Measurements from ENCODE around the gene DDR2. TPM values are rescaled to one million over a fixed set of nuclear protein-coding genes. Genes with fewer than 3 reads are reported as not detected.
A peak's percentile ranks its signal among the peaks of the same experiment; 100 is the strongest.
"Not testable (repeated sequence)": the region's sequence is repeated elsewhere in the genome, so short reads cannot be mapped to it uniquely, and the experiment has no call there.

The DDR2 gene
- 10 to 100 TPM; 47.1 to 47.6 TPM for total RNA-seq
- polyA plus RNA-seq (ENCODE audit: insufficient read length in 6 of 6), result 10 to 100 TPM; 28.5 to 47.9 (median 42.2) TPM
- long read RNA-seq, donor 1, full-length matches to known transcripts, result 3 of 23 reads
- long read RNA-seq, donor 1, partial matches to known transcripts, result 20 of 23 reads
- long read RNA-seq, donor 1, other reads (novel, unspliced or antisense), result 0 of 23 reads
- long read RNA-seq, donor 2, partial matches to known transcripts, result 17 of 18 reads
- long read RNA-seq, donor 2, other reads (novel, unspliced or antisense), result 0 of 18 reads
- long read RNA-seq, donor 3, partial matches to known transcripts, result 0 of 4 reads
- long read RNA-seq, donor 3, other reads (novel, unspliced or antisense), result 0 of 4 reads
- long read RNA-seq, donor 4, partial matches to known transcripts, result 4 of 5 reads
- long read RNA-seq, donor 4, other reads (novel, unspliced or antisense), result 1 of 5 reads
- long read RNA-seq, donor 5, partial matches to known transcripts, result 12 of 12 reads
- long read RNA-seq, donor 5, other reads (novel, unspliced or antisense), result 0 of 12 reads
- long read RNA-seq, donor 6, partial matches to known transcripts, result 0 of 4 reads
- long read RNA-seq, donor 6, other reads (novel, unspliced or antisense), result 0 of 4 reads
- long read RNA-seq, donor 7, result 0 reads
- long read RNA-seq, donor 8, result 0 reads
- long read RNA-seq, donor 9, result 0 reads
- long read RNA-seq, donor 10, partial matches to known transcripts, result 0 of 3 reads
- long read RNA-seq, donor 10, other reads (novel, unspliced or antisense), result 2 of 3 reads
- long read RNA-seq, donor 11, partial matches to known transcripts, result 0 of 1 reads
- long read RNA-seq, donor 11, other reads (novel, unspliced or antisense), result 0 of 1 reads
- long read RNA-seq, donor 12, result 0 reads

DNA sequence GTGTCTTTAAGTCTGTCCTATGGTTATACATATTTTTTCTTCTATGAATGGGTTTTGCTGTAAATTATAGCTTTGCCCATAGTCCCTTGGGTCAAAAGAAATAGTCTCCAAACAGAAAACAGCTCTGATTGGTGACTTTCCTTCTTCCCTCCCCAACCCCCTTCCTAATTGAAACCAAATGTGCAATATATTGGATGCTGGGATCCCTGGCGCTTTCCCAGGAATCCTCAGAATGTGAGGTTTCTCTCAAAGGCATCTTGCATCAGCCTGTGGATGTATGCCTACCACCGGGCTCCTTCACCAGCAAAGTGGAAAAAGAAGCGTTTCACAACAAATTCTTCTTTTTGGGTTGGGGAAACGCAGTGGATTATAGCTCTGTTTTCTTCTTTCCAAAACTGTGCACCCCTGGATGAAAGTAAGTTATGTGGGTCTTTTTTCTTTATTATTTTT lies at the start of gene DDR2:
DDR2 (plus strand) TSS at position 248 of the 450 bp plus-strand sequence. CDS start 86,600 bp downstream, outside the sequence.
- TF ChIP-seq, protein P1, sequence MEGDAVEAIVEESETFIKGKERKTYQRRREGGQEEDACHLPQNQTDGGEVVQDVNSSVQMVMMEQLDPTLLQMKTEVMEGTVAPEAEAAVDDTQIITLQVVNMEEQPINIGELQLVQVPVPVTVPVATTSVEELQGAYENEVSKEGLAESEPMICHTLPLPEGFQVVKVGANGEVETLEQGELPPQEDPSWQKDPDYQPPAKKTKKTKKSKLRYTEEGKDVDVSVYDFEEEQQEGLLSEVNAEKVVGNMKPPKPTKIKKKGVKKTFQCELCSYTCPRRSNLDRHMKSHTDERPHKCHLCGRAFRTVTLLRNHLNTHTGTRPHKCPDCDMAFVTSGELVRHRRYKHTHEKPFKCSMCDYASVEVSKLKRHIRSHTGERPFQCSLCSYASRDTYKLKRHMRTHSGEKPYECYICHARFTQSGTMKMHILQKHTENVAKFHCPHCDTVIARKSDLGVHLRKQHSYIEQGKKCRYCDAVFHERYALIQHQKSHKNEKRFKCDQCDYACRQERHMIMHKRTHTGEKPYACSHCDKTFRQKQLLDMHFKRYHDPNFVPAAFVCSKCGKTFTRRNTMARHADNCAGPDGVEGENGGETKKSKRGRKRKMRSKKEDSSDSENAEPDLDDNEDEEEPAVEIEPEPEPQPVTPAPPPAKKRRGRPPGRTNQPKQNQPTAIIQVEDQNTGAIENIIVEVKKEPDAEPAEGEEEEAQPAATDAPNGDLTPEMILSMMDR (IDR thresholded peaks at IDR 0.05), result no peak
- DNase-seq (peak in 3 of 4 donors; percentile 50 to 89 (median 86)), ATAC-seq (peak; percentile 57)
- no peaks in the 10 kb centered on the region for H3K36me3 ChIP-seq
- intact Hi-C loops (cut with DNase I), result no loop called here
- peak within 1 kb of the TSS; percentile 19 to 29 for H3K4me3 ChIP-seq
- no peaks in the 10 kb centered on the region for H3K4me1 ChIP-seq
- no peaks in the 10 kb centered on the region for H3K27me3 ChIP-seq
- no peaks in the 10 kb centered on the region for H3K9me3 ChIP-seq
- peak within 1 kb of the TSS; percentile 58 to 84 for H3K27ac ChIP-seq

DNA sequence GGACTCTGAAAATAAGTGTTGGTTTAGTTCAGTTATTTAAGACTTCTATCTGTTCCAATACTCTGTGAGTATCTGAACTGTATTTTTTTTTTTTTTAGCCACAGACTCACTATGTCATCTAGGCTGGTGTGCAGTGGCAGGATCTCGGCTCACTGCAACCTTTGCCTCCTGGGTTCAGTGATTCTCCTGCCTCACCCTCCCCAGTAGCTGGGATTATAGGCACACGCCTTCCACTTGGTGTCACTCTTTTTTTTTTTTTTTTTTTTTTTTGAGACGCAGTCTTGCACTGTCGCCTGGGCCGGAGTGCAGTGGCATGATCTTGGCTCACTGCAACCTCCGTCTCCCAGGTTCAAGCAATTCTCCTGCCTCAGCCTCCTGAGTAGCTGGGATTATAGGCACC lies 49.4 kb upstream of the DDR2 start:
- H3K4me1 ChIP-seq; H3K4me3 ChIP-seq; H3K27me3 ChIP-seq; ATAC-seq; H3K27ac ChIP-seq; H3K9me3 ChIP-seq; DNase-seq; intact Hi-C loops (cut with DNase I): not testable (repeated sequence)
- peaks cover 5 to 67% of the 10 kb centered on the region in 2 donors for H3K36me3 ChIP-seq

DNA sequence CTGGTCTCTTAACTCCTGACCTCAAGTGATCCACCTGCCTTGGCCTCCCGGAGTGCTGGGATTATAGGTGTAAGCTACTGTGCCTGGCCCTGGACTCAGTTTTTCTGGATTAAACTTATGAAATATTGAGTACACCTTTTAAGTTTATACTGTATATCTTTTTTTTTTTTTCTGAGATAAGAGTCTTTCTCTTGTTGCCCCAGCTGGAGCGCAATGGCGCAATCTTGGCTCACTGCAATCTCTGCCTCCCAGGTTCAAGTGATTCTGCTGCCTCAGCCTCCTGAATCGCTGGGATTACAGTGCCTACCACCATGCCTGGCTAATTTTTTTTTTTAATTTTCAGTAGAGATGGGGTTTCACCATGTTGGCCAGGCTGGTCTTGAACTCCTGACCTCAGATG lies 47.2 kb upstream of the DDR2 start:
- H3K4me3 ChIP-seq; ATAC-seq; DNase-seq; H3K4me1 ChIP-seq; H3K27me3 ChIP-seq; H3K27ac ChIP-seq; intact Hi-C loops (cut with DNase I); H3K9me3 ChIP-seq: not testable (repeated sequence)
- H3K36me3 ChIP-seq, result peaks cover 5 to 70% of the 10 kb centered on the region in 2 donors

DNA sequence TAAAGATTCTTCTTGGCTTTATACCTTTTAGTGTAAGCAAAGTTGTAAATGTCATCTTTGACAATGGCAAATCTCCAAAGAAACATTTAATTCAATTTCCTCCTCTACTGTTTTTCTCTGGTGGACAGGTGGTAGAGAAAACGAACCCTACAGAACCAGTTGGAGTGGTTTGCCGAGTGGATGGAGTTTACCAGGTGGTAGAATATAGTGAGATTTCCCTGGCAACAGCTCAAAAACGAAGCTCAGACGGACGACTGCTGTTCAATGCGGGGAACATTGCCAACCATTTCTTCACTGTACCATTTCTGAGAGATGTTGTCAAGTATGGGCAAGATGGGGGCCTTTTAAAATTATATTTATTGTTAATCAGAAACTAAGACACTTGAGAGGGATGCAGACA lies 44.9 kb upstream of the DDR2 start:
- H3K27ac ChIP-seq, result no peak overlapping the region
- TF ChIP-seq, protein P1 (IDR thresholded peaks at IDR 0.05), result no peak
- H3K4me1 ChIP-seq, result no peaks in the 10 kb centered on the region
- H3K9me3 ChIP-seq, result no peaks in the 10 kb centered on the region
- ATAC-seq (no peak), DNase-seq (peak in 2 of 4 donors; percentile 1 to 40)
- H3K36me3 ChIP-seq, result peaks cover 5 to 78% of the 10 kb centered on the region in 2 donors
- no peaks in the 10 kb centered on the region for H3K27me3 ChIP-seq
- no peak overlapping the region for H3K4me3 ChIP-seq
- intact Hi-C loops (cut with DNase I), result no loop called here

DNA sequence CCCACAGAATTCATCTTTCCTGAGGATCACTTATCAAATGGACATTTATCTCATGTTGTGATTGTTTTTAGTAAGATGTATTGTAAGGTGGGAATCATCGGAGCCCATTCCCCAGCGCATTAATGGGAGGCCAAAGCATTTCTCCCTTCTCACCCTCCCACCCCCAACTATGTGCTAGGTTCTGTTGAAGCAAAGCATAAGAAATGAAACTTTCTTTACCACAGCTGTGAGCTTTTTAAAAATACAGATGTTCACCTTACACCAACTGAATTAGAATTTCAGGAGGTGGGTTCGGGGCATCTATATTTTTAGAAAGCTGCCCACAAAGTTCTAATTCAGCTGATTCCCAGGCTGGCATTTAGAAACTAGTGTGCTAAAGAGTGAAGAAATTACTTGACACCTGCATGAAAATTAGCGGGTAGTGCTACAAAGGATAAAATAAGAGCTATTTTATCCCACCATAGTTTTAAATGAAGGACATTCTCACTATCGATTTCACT lies 44.5 kb upstream of the DDR2 start:
- no peaks in the 10 kb centered on the region for H3K9me3 ChIP-seq
- intact Hi-C loops (cut with DNase I), result no loop called here
- DNase-seq (no peak), ATAC-seq (no peak)
- H3K27ac ChIP-seq, result no peak overlapping the region
- H3K4me1 ChIP-seq, result no peaks in the 10 kb centered on the region
- no peak overlapping the region for H3K4me3 ChIP-seq
- H3K36me3 ChIP-seq, result peaks cover 5 to 82% of the 10 kb centered on the region in 2 donors
- TF ChIP-seq, protein P1 (IDR thresholded peaks at IDR 0.05), result no peak
- no peaks in the 10 kb centered on the region for H3K27me3 ChIP-seq

DNA sequence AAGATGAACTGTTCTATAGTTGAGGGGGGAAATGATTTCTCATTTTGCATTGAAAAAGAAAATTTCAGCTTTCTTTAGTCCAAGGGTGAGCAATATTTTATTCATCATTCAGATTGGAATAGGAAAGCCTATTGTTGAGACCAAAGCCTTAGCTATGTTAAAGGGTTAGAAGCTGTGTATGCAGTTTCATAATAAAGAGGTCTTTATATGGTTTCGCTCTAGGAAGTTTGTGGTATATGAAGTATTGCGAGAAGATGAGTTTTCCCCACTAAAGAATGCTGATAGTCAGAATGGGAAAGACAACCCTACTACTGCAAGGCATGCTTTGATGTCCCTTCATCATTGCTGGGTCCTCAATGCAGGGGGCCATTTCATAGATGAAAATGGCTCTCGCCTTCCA lies 42.2 kb upstream of the DDR2 start:
- DNase-seq, result no peak
- Histone ChIP-seq H3K36me3 (peaks cover 5 to 86% of the 10 kb centered on the region in 2 donors), H3K27me3 (no peaks in the 10 kb centered on the region), H3K9me3 (no peaks in the 10 kb centered on the region), H3K27ac (no peak overlapping the region), H3K4me1 (no peaks in the 10 kb centered on the region), H3K4me3 (no peak overlapping the region)
- TF ChIP-seq, protein P1 (IDR thresholded peaks at IDR 0.05), result no peak
- ATAC-seq, result no peak
- intact Hi-C loops (cut with DNase I), result no loop called here
